CD4-positive, alpha-beta T cell treated with Interleukin-6 for 4 hours (primary cell): Measurements from ENCODE around the gene HSPA1B.
A peak's percentile ranks its signal among the peaks of the same experiment; 100 is the strongest.
"Not testable (repeated sequence)": the region's sequence is repeated elsewhere in the genome, so short reads cannot be mapped to it uniquely, and the experiment has no call there.

Source experiments
- DNase-seq: peaks from one replicate; pipeline ENCODE4 v3.0.0-alpha.2; 2020; ENCODE audit warnings: mixed read lengths

The HSPA1B gene

DNA sequence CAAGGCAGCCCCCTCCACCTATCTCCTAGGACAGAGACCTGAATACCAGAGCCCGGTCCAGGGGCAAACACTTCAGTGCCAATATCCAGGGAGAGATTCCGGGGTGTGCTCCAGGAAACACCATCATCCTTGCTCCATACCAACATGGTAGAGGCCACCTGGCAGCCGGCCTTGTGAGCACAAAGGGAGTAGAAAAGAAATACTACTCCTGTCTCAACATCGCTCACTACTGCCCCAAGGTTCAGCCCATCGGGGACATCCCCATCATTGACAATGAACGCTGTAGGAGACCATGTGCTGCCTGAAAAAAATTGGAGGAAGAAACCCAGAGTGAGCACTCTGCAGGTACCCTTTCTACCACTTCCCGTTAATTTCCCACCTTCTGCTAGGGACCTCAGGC lies 33.6 kb downstream of the HSPA1B start:
- DNase-seq: no peak

DNA sequence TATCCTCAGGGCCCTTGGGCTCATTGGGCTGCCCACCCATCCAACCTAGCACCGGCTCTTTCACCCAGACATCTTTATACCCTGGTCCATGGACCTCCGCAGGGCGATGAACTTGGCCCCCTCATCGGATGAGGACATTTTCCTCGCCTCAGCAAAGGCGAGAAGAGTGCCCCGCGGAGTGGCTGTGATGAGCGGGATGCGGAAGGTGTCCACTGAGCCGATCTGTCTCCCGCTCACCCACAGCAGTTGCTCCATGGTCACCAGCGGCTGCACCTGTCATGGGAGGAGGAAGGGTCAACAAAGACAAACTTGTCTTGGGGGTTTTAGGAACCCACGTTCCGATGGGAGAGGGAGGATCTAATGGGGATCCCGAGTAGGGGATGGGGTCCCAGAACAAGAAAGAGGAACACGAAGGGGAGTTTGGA lies 34.4 kb downstream of the HSPA1B start:
- no peak for DNase-seq

DNA sequence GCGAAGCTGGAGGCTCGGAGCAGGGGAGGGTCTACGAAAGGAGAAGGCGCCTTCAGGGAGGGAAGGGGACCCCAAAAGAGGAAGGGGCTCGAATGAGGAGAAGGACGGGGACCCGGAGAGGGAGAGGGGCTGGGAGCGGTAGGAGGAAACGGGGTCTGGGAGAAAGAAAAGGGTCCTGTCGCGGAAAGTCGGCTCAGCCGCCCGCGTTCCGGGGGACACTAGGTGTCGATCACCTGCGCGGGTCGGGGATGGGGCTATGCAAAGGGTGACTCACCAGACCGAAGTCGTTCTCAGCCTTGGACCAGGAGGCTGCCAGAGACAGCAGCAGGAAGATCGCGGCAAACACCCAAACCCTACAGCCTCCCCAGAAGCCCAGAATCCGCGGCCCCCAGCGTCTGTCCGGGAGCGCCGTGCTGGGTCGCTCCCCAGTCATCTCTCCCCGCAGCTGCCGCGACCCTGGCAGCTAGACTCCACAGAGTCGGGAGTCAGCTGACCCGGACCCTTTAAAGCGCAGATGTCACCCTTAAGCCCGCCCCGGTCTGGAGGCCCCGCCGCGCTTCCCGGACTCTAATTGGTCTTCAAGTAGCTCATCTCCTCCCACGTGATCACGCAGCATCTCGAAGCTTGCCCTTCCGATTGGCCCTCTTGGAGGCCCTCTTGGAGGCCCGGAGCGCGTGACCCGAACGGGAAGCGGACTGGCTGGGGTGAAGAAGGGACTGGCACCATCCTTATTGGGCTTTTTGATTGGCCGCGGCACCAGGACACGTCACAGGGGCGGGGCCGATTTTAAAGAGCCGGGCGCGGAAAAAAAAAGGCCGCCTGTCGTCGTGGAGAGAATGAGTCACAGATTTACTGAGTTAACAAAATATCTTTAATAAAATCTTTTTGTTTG lies 35.1 kb downstream of the HSPA1B start, which contains the start of gene NEU1:
NEU1 (minus strand) TSS at position 478 of the 892 bp plus-strand sequence; CDS start at position 433, 45 bp downstream.
- peak; percentile 99 for DNase-seq

DNA sequence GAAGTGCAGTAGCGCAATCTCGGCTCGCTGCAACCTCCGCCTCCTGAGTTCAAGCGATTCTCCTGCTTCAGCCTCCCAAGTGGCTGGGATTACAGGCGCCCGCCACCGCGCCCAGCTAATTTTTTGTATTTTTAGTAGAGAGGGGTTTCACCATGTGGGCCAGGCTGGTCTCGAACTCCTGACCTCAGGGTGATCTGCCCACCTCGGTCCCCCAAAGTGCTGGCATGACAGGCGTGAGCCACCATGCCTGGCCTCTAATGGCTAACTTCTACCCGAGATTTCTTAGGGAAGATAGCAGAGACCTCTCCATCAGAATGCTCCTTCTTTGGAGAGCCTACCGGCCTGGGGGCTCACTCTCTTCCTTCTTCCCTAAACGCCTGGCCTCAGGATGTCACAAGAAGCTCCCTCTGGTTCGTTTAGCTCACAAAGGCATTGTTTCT lies 36.6 kb downstream of the HSPA1B start:
- DNase-seq: not testable (repeated sequence)

DNA sequence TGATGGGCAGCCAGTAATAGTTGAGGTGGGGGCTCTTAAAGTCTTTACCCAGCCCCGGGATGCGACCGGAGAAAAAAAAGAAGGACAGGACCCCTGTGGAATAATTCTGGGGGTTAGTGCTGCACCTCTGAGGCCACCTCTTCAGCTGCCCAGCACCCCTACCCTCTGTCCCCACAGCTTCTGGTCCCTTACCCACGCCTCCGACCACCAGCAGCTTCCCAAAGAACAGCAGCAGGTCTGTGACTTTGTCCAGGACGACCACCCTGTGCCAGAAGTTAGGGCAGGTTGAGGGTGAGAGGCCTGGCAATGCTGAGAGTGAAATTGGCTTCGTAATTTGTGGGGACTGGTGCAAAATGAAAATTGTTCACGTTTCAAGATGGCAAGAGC lies 37.3 kb downstream of the HSPA1B start:
- DNase-seq: no peak

DNA sequence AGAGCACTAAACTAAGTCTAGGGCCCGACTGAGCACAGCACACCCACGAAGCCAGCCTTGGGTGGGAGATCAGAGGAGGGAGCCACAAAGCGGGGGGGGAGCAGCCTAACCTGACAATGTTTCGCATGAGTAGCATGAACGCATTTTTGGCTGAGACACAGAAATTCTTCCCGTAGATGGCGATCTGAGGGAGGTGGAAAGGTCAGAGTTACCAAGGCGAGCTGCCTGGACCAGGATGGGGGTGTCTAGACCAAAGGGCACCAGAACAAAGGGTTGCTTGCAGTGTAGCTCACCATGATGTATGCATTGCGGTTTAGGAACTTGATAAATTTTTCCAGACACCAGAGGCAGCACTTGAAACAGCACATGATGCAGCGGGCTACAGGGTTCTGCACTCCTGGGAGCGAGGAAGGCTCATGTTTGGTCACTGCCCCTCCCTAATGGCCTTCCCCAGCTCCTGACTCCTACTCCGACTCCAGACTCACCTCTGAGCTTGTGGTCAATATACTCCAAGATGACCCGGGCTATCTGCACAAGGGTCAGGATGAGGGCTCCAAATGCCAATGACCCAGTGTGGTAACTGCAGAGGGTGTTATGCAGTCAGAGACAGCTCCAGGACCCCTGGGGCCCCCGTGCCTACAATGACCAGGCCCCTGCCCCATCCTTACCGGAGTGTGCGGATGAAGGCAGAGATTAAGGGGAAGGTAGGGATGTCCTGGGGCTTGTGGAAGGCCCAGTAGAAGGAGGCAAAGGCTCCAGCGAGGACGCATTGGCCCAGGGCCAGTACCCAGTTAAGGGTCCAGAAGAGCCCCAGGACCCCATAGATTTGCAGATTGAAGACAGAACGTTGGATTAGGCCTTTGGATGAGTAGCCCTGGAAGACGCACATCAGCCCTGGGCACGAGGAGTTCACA lies 37.9 kb downstream of the HSPA1B start:
- DNase-seq: no peak

DNA sequence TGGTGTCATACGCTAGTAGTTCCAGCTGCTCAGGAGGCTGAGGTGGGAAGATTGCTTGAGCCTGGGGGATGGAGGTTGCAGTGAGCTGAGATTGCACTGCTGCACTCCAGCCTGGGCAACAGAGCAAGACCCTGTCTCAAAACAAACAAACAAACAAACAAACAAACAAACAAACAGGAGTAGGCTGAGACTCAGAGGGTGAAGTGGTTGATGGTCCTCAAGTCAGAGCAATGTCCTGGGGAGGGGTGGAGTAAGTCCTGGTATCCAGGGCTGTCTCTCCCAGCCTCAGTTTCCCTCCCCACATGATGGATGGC lies 41.1 kb downstream of the HSPA1B start:
- DNase-seq: not testable (repeated sequence)

DNA sequence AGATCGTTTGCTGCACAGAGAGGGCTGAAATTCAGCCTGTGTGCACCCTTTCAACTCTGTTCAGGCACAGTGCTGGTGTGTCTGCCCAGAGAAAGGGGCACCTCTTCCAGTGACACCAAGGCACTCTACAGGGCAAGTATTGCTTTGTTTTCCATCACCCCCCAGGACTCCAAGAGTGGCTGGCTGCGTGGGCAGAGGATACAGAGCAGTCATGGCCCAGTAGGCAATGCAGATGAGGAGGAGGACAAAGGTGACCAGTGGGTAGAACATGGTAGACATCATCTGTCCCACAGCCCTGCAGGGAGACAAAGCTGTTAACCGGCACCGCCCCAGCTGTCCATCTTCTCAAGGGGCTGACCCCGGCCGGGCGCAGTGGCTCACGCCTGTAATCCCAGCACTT lies 41.8 kb downstream of the HSPA1B start:
- DNase-seq: no peak

DNA sequence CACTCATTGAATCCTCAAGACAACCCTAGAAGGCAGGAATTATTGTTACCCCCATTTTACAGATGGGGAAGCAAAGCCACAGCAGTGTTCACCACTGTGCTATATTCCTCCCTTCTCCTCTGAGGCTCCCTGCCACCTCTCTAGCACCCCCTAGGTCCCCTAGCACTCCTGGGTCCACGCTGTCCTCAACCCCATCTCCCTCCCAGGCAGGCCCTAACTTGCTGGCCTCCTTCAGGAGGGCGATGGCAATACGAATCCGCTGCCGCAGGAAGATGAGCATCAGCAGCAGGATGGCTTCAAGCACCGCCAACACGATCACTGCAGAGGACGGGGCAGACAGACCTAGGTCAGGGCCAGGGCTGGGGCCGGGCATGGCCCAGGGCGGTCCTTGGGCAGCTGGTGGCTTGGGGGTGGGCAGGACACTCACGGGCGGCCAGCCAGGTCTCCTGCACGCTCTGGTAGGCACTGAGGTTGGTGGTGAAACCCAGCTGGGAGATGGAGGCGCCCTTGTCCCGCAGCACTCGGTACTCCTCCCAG lies 42.9 kb downstream of the HSPA1B start:
- no peak for DNase-seq

DNA sequence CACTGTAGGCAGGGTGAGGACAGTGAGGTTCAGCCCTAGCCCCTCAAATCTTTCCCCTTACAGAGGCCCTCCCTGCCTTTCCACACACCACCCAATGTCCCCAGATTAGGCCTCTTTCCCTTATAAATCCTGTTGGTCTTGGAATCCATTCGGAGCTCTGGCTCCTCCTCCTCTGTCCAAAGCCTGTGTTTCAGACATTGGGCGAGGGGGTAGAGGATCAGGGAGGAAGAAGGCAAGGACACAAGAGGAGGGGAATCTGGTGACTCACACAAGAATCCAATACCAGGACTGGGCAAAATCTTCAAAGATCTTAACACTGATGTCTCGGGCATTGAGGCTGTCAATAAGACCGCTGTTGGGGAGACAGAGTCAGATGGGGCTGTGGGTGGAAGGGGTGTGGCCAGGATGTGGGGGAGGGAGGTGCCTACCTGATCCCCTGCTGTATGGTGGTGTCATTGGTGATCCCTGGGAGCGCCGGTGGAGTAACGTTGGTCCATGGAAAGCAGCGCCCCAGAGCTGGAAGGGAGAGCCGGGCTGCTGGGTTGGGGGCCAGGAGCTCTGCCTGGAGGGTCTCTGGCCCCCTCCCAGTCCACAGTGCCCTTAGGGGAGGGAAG lies 43.6 kb downstream of the HSPA1B start:
- DNase-seq: no peak

DNA sequence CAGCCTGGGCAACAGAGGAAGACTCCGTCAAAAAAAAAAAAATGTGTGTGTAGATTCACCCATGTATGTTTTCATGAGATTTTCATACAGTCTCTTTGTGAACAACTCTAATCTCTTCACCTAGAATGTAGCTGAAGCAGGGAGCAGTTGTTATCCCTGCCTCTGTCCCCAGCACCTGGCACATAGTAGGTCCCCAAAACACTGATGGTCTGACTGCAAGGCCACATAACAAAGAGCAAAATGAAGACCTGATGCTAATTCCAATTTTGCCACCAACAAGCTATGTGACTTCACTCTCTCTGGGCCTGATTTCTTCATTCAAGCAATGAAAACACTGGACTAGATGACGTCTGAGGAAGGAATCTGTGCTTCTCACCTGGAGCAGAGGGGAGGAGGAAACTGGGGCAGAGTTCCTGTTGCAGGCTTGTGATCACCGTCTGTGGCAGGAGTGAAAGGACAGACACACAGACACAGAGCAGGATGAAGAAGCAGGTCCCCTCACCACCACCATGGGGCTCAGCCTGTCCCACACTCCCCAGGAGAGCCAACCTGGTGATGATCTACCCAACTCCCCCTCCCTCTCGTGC lies 46.6 kb downstream of the HSPA1B start:
- DNase-seq: no peak

DNA sequence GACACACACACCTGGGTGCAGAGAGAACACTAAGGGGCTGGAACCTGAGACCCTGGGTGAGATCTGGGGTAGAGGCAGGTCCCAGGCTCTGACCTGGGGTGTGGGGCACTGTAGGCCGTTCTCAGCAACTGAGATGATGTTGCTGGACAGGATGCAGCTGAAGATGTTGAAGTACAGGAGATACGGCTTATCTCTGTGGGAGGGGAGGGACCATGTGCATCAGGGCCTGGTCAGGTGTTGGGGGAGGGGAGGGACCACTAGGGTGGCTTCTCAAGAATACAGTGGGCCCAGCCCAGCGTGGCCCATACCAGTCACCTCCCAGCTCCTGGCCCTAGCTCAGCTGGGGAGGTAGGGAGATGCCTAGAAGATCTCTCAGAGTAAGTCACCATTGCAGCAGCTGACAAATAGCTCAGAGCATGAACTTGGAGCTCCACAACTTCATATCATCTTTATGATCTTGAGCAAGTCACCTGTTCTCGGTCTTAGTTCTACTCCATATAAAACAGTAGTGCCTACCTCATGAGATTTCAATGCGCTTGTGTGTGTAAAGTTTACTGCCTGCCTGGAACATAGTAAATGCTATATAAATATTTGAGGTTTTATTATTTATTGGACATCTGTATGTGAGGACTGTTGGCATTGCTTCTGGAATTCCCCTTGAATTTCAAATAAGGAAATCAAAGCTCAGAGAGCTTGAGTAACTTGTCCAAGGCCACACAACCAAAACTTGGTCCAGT lies 47.5 kb downstream of the HSPA1B start:
- no peak for DNase-seq

DNA sequence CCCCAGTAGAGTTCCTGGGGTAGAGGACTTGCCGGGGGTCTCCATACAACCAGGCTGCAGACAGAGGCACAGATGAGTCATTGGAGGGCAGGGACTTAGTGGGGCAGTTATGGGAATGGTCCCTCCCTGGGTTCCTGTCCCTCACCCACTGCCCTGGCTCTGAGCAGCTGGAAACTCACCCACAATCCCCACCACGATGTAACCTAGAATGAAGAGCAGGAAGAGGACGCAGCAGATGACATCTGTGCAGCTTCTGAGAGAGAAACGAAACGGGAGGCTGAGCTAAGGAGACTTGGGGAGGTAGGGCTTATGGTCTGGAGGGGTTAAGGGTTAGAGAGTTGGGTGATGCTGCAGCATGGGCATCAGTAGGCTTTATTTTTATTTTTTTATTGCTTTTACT lies 48.3 kb downstream of the HSPA1B start:
- no peak for DNase-seq

DNA sequence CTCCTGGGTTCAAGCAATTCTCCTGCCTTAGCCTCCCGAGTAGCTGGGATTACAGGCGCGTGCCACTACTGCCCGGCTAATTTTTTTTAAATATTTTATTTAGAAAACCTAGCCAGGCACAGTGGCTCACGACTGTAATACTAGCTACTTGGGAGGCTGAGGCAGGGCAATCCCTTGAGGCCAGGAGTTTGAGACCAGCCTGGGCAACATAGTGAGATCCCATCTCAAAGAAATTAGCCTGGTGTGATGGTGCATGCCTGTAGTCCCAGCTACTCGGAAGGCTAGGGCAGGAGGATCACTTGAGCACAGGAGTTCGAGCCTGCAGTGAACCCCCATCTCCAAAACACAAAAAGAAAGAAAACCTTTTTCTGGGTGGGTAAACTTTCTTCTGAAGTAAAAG lies 48.8 kb downstream of the HSPA1B start:
- no peak for DNase-seq

DNA sequence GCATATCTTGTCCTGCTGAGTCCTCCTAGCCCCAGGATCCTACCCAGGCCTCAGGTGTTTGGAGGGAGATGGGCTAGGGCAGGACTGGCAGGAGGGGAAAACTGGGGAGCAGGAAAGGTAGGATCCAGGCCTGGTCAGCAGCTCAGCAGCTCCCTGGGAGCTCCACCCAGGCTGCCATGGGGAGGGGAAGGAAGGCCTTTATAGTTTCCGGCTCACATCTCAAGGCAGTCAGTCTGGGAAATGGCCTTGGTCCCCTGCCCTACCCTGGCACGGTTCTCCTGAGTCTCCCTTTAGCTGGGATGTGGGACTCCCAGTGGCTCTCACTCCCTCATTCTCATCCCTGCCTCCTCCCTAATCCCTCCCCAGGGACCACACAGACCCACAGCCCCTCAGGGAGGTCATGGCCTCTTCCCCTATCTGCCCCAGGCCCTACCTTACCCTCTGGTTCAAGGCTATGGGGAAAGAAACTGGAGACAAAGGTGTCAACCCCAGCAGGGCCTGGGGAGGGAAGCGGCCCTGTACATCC lies 49.6 kb downstream of the HSPA1B start:
- no peak for DNase-seq

DNA sequence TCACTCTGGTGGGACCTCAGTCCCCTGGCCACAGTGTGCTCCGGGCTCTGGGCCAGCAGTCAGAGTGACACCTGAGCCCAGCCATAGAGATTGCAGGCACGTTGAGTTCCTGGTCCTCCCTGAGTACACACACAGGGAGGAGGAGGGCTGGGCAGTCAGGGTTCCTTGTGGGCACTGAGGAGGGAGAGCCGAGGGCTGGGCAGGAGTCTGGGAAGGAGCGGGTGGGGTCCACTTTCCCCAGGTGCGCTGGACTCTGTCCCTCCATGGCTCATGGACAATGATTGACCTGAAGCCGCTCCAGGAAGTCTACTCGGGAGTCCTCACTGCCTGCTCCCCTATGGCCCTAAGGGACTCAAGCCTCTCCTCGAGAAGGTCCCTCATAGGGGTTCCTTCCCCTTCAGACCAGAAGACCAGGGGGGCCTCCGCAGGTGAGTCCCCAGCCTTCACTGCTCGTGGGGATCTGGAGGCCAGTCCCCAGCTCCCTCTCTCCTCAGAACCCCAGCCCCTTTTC lies 50.2 kb downstream of the HSPA1B start:
- DNase-seq: no peak

DNA sequence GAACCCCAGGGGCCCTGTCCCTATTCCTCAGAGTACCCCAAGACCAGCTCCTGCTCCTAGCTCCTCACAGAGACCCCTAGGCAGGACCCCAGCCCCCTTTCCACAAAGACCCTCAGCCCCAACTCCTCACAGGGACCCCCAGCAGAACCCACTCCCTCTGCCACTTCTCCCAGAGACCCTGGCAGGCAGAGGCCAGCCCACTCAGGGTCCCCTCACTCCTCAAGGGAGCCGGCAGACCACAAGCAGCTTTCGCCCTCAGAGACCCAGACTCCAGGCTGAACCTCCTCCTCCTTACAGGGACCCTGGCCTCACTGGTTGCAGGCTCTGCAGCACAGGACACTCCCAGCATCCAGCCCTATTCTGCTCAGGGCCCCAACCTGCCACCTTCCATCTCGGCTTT lies 50.7 kb downstream of the HSPA1B start:
- no peak for DNase-seq

DNA sequence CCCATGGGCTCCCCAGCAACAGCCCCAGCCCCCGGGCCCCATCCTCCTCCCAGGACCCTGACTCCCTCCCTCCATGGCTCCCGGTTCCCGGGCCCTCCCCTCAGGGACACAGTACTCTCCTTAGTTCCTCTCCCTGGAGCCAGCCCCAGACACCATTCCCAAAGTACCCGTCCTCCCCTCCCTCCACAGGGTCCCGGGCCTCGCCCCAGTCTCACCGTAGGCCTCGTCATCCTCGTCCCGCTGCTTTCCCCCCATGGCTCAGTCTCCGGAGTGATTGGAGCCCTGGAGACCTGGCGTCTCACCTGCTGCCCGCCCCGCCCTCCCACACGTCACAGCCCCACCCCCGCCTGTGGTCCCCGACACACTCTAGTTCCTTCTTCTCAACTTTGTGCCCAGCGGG lies 51.2 kb downstream of the HSPA1B start, which contains the start of gene SLC44A4:
SLC44A4 (minus strand) TSS at position 272 of the 400 bp plus-strand sequence; CDS start at position 255, 17 bp downstream.
- DNase-seq: no peak

DNA sequence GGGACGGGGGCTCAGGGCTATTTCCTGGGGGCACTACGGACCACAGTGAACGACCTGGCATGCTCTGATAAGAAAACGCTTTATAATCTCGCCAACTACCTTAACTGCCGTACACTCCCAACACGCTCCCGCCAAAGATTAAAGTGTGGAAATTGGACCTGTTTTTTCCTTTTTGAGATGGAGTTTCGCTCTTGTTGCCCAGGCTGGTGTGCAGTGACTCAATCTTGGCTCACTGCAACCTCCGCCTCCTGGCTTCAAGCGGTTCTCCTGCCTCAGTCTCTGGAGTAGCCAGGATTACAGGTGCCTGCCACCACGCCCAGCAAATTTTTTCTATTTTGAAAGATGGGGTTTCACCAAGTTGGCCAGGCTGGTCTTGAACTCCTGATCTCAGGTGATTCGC lies 51.6 kb downstream of the HSPA1B start:
- DNase-seq: no peak
